IPS-18c (cell line): ENCODE measurements around the gene TRAK2.

Experiments
- H3K4me3 ChIP-seq: 2 replicates; pipeline ENCODE4 v1.7.0; 2013; ENCODE audit warnings: low read depth, mild to moderate bottlenecking, low read length, moderate library complexity; ENCODE audit not compliant: insufficient read depth
- H3K9me3 ChIP-seq: one replicate; pipeline ENCODE4 v1.6.1; 2013; ENCODE audit warnings: mild to moderate bottlenecking, low read length, moderate library complexity; ENCODE audit not compliant: control insufficient read depth, insufficient read depth

The TRAK2 gene

DNA sequence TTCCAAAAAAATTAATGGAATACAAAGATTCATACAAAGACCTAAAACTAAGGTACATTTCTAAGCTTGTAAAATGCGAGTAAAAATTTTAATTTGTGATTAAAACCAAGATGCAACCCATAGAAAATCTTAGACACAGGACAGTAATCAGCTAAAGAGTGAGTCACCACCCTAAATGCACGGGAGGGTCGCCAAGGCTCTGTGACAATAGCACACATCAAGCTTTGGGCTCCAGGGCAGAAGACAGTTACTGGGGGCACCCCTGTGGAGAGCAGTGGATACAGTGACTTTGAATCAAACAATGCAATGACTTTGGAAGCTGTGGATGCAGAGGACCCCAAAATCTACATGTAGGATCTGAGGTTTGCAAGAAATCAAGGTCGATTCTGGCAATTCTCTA, 101.7 kb downstream of the TRAK2 start:
- Histone ChIP-seq H3K4me3 (no peak overlapping the region), H3K9me3 (peaks cover 2% of the 10 kb centered on the region)

GRCh38 chr2:201348758-201349157, 102.5 kb downstream of the TRAK2 start:
- peaks cover 2% of the 10 kb centered on the region for H3K9me3 ChIP-seq
- no peak overlapping the region for H3K4me3 ChIP-seq

GRCh38 chr2:201347138-201347537, 104.1 kb downstream of the TRAK2 start:
- no peak overlapping the region for H3K4me3 ChIP-seq
- peaks cover 2% of the 10 kb centered on the region for H3K9me3 ChIP-seq

- Histone ChIP-seq H3K9me3 (peaks cover 2% of the 10 kb centered on the region), H3K4me3 (no peak overlapping the region)
Measured at GRCh38 chr2:201345625-201346213, 105.5 kb downstream of the TRAK2 start.

DNA sequence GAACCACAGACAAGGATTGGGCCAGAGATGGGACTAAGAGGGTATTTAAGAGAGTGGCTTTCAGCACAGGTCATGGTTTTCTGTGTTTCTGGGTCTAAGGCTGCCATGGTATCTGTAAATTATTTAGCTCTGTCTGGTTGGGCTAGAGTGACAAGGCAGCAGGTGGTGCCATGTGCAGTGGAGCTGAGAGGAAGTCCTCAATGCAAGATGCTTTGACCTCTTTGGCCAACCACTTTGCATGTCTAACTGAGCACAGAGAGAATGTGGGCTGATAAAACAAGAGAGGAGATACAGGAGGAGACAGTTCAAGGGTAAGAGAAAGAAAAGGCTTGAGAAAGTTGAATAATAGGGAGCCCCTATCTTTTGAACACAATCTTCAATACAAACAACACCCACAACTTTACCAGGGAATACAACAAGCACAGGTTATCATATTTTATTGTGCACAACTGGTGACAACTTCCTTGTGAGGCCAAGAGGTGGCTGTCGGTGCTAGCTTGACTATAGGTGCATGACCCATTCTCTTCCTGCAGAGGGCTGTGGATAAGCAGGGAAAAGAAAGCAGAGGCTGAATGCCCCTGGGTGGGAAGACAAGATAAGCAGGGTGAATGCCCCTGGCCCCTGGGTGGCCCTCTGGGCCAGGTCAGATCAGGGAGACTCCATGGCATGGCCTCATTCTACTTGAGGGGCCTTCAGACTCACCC, 106.4 kb downstream of the TRAK2 start:
- Histone ChIP-seq H3K9me3 (peaks cover 2% of the 10 kb centered on the region), H3K4me3 (no peak overlapping the region)

DNA sequence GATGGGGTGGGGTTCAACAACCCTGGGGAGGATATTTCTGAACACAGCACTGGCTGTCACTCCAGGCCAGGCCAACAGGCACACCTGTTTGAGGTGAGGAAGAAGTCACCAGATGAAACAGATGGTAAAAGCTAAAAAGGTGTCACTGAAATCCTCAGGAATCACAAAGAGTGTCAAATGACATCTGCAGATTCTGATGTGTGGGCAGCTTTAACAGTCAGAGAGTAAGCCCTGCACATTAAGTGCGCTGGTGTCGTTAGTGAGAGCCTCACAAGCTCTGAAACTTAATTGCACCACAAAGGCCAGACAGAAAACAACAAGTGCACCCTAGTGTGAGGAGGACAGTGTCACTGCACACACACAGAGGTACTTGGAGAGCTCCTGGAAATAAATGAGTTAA, 107.7 kb downstream of the TRAK2 start:
- Histone ChIP-seq H3K9me3 (peaks cover 2% of the 10 kb centered on the region), H3K4me3 (no peak overlapping the region)

DNA sequence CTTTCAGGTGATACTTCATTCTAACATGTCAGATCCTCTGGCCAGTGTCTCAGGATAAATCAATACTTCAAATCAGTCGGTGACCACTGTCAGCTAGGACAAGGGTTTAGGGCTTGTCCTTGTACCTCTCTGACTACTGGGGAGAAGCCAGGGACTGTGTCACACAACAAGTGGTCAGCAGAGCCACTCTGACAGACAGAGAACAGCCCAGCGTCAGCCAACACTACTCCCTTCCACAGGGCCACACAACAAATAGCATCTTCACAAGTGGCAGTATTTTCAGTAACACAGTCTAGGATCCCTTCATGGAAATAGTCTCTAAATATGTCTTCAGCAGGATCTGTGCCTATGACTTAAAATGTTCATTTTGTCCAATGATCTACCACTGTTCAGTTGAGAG, 108.3 kb downstream of the TRAK2 start:
- no peak overlapping the region for H3K4me3 ChIP-seq
- H3K9me3 ChIP-seq: peaks cover 2% of the 10 kb centered on the region

- H3K4me3 ChIP-seq: no peak overlapping the region
- no peaks in the 10 kb centered on the region for H3K9me3 ChIP-seq
Measured at GRCh38 chr2:201329409-201329808, 121.8 kb downstream of the TRAK2 start.

GRCh38 chr2:201327678-201328077, 123.6 kb downstream of the TRAK2 start:
- H3K4me3 ChIP-seq: no peak overlapping the region
- H3K9me3 ChIP-seq: no peaks in the 10 kb centered on the region
